Measurements from ENCODE around the gene LRCH3.

GRCh38 chr3:197791892-197792647 is 1.0 kb downstream of the LRCH3 start:
- TF ChIP-seq CTCF (IDR thresholded peaks at IDR 0.05; ENCODE audit: insufficient read depth, low read depth, low read length) (no peak), EZH2 (IDR thresholded peaks at IDR 0.05; ENCODE audit: insufficient read depth, low read length) (no peak)
